Measurements from ENCODE around the gene RNF114.

DNA sequence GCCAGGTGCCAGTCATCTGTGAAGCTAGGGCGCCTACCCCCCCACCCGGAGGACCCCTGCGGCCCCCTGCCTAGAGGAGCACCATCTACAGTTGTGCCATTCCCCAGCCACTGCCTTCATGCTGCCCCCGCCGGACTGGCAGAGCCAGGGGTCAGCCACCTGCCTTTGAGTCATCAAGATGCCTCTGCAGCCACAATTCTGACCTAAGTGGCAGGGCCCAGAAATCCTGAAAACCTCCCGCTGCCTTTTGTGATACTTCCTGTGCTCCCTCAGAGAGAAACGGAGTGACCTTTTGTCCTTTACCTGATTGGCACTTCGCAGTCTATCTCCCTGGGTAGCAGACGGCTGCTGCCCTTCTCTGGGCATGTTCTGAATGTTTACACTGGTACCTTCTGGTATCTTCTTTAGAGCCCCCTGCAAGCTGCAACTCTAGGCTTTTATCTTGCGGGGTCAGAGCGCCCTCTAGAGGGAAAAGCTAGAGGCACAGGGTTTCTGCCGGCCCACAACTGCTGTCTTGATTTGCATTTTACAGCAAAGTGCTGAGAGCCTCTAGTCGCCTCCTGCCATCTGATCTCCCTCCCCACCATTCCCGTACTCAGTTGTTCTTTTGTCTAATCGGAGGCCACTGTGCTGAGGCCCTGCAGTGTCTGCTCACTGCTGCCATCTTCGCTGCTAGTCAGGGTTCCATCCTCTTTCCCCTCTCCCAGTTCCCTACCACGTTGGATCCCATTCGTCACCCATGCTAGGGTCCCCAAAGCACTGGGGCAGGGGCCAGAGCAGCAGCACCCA is 47.8 kb upstream of the RNF114 start:
- TF ChIP-seq EZH2 (IDR thresholded peaks at IDR 0.05) (no peak), POLR2AphosphoS5 (IDR thresholded peaks at IDR 0.05; ENCODE audit: borderline replicate concordance, low read depth, low read length) (no peak), FOXP2 (optimal IDR thresholded peaks at IDR 0.05; ENCODE audit: control extremely low read depth, extremely low read length, insufficient read depth) (no peak)

Data from SK-N-MC (cell line).